Posterior cingulate gyrus (tissue), 11 donors: ENCODE measurements around the gene BHMT2.

ENCODE experiments used
- DNase-seq, 10 donors: peaks; one replicate each; pipeline versions ENCODE4 v3.0.0 to v3.0.0-alpha.2; 2020 to 2021; ENCODE audit warnings: mixed read lengths in 3 of 10
- intact Hi-C: fragments of 100-400 bp; cut with DNase I; formaldehyde crosslinking; loops from one replicate; pipeline ENCODE4 v1.15.1; 2023

The BHMT2 gene

DNA sequence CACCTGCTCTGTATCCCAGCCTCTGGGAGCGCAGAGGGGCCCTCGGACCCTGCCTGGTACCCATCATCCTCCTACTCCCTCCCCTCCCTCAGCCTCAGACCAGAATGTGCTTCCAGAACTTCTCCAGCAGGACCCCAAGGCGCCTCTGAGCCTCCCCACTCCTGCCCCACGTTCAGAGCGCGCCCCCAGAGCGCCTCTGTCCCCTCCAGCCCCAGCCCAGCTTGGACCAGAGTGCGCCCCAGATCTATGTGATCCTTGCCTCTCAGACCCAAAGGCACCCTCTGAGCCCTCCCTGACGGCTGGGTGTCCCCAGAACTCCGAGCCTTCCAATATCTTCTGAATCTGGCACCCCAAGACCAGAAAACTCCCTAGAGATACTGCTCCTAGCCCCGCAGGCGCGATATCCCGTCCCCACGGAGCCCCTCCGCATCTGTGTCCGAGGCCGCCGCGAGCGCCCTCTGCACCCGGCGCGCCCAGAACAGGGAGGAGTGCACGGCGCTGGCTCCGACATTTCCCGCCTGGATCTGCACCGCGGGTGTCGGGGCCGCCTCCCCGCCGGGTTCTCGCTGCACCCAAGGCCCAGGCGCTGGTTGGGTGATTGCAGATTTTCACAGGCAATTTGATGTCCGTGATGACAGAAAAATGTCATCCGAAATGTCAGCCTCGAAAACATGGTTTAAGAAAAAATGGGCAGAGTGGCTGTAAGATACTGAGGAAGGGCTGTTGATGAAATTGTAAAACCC, 42.6 kb downstream of the BHMT2 start:
- peak in 1 of 10 donors; percentile 74 for DNase-seq

DNA sequence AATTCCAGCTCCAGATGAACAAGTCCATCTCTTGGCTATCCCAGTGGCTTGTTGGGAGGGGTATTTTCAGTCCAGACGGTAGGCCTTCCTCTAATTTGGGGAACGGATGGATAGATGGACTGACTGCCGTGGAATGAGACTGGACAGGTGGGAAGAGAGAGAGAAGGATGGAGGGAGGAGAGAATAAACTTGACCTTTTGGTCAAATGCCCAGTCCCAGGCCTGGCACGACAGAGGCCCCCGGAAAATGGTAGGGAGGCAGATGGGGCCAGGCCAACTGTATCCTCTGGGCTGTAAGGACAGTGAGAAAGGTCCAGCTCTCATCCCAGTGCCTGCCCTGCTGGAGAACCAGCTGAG, 43.1 kb downstream of the BHMT2 start:
- DNase-seq = no peak
- intact Hi-C loops = no loop called here

More for the DNA sequence above, 42.6 kb downstream of the BHMT2 start:
- intact Hi-C loops = no loop called here

DNA sequence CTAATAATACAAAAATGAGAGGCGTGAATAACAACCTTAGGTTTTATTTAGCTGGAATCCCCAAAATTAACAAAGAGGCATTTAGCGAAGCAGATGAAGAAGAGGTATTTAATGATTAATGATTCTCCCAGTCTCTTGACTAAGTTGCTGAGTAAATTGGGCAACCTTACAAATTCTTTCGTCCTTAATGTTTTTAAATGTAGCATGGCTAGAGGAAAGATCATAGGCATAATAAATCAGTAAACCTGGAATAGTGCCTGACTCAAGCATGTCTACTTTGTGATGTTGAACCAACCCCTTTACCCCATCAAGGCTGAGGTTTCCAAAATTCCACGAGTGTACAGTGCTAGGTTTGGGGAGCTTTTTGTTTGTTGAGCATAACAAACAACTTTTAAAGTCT, 49.9 kb downstream of the BHMT2 start:
- DNase-seq = no peak
- intact Hi-C loops = no loop called here

DNA sequence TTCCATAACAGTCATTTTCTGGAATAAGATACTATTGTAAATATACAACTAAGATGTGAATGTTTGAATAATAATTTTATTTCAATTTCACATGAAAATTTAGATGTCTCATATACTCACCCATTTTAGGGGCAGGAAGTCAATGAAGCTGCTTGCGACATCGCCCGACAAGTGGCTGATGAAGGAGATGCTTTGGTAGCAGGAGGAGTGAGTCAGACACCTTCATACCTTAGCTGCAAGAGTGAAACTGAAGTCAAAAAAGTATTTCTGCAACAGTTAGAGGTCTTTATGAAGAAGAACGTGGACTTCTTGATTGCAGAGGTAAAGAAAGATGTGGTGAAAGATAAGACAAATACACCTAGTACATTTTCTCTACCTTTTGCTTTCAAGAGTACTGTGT, 50.7 kb downstream of the BHMT2 start:
- intact Hi-C loops = no loop called here

DNA sequence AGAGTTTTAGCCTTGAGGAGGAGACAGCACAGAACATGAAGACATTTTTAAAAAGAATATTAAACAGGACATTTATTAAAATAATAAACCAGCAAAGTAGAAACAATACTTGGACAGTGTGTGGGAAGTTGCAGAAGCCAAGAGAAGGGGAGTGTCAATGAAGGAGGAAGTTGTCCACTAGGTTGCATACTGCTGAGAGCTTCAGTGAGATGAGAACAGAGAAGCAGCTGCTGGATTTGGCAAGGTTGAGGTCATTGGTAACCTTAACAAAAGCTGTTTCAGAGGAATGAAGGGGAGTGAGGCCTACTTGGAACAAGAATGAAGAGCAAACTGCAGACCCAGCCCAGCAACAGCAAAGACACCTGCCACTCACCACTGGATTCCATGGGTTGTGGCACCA, 53.4 kb downstream of the BHMT2 start:
- intact Hi-C loops = no loop called here
- DNase-seq = no peak

More for the DNA sequence above, 50.7 kb downstream of the BHMT2 start:
- DNase-seq = no peak

DNA sequence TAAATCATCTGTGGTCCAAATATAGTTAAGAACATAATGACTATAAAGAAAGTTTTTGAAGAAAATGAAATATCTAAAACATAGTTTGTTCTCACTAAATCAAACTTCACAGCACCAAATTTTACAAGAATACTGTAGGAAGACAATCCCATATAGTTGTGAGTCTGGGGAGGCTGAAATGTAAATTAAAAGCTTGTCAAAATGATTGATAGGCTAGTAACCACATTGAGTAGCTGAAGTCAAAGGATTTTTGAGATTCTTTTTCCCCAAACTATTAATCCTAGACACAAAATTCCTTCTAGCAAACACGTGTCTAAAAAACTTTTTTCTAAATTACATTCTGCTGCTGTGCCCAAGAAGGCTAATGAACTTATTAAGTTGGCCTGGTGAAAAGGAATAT, 55.0 kb downstream of the BHMT2 start:
- intact Hi-C loops = no loop called here
- DNase-seq = no peak

DNA sequence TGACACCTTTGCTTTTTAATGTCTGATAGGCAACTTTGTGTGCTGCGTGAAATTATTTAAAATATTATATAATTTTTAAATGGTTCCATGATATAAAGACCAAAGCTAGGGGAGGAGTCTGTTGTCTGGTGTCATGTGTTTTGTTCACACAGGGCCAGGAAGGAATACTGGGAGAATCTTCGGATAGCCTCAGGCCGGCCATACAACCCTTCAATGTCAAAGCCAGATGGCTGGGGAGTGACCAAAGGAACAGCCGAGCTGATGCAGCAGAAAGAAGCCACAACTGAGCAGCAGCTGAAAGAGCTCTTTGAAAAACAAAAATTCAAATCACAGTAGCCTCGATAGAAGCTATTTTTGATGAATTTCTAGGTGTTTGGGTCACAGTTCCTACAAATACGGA, 61.2 kb downstream of the BHMT2 start:
- no peak for DNase-seq
- intact Hi-C loops = loop anchor here (5.0 kb wide), 2 partner anchors 727 to 952 kb away; no protein-coding TSS in a partner anchor

DNA sequence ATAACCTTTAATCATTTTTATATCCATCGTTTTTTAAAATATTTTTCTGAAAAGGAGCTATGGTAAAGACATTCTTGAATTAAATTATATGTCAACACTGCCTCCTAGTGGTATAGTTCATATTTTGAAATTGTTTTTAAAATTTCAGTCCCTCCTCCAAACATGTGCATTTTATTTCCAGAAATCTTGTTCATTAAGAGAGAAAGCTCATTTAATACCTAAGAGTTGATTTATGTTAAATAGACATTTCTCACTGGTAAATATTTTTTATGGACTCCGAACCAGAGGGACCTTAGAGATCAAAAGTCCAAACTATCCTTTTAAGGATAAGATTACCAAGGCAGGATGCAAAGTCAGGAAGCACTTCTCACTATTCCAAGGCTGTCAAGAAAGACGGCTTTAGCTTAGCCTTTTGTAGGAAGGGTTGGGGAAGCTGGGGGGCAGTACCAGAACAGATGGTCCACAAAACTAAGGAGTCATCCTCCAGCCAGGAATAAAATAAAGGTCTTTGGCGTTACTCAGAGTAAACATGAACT, 63.6 kb downstream of the BHMT2 start:
- intact Hi-C loops = loop anchor here (1.0 to 5.0 kb wide), 5 partner anchors 108 to 949 kb away; no protein-coding TSS in a partner anchor
- DNase-seq = no peak

DNA sequence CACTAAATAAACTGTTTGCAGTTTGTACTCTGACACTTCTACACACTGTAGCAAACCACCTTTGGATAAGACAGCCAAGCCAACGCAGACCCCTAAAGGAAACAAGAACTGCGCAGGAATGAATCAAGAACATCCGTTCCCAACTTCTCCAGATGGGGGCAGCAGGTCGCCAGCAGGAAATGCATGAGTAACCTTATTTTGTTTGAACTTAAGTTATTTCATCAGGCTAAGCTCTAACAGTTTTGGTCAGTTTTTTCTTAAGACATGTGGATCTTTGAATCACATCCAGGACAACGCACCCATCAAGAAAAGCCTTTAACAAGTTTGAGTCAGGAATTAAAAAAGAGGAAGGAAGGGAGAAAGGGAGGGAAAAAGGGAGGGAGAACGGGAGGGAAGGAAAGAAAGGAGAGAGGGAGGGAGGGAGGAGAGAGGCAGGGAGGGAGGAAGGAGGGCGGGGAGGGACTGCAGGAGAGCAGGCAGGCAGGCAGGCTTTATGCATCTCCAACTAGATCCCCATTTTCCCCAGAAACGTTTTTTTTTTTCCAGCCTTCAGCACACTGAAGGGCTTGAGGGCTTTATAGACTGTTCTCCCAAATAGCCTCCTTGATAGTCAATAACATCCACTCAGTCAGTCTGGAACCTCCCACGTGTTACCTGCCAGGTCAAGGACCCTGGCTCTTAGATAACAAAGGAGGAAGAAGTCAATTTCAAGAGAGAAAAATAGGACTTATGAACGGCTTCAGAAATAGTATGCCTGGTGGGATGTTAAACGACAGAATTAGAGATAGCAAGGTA, 64.3 kb downstream of the BHMT2 start:
- DNase-seq = peak in 9 of 10 donors; percentile 38 to 90 (median 61)
- intact Hi-C loops = loop anchor here (1.0 to 5.0 kb wide), 5 partner anchors 109 to 948 kb away; no protein-coding TSS in a partner anchor

DNA sequence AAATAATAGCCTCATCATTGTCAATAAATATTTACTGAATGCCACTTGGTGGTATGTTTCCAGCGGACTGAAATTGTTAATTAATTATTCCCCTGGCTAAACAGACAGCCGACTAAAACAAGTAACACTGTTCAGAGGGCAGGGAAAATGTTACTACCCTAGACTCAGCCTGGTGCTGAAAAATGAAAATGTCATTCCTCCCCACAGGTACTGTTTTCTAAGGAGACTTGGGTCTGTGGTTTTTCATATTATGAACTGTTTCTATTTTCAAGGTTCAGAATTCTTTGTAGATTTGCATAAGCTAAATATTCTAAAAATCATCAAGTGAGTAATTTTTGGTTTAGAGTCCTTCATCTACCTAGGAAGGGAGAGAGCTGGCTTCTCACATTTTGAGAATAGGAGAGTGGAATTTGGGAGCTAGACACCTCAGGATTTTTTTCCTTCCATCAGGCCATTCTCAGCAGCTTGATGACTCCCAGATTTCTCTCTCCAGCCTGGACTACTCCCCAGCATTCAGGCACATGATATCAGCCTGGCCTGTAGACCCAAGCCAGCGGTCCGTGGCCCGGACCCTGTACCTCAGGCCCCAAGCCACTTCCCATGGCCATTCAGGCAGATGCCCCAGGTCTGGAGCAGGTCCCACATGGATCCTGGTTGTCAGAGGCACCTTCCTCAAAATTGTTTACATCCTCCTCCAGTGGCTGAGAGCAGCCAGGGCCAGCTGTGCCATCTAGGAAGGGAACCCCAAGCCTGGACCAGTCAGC, 66.4 kb downstream of the BHMT2 start:
- intact Hi-C loops = no loop called here
- peak in 1 of 10 donors; percentile 37 for DNase-seq

DNA sequence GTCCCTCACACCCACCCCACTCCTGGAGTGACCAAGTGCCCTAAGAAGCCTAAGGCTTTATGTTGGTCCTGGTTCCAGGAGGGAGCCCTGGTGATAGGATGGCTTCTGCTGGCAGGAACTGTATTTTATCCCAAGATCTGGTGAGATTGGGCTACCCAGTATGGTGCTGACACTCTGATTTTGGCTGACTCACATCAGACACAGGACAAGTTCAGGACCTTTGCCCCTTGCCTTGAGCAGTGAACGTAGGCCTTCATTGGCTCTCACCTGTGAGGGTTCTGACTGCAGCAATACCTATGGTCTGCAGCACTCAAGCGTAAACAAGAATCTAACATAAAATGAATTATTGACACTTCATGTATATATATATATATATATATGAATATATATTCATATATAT, 67.1 kb downstream of the BHMT2 start:
- no peak for DNase-seq
- intact Hi-C loops = no loop called here
